GM12872 (cell line): ENCODE data around the gene MCTP1.

Experiments used
- CTCF ChIP-seq: IDR thresholded peaks from 3 replicates; pipeline ENCODE4 v1.5.1; 2011; ENCODE audit warnings: low read depth, mild to moderate bottlenecking, low read length, moderate library complexity; ENCODE audit not compliant: insufficient read depth

The MCTP1 gene

GRCh38 chr5:95044096-95044495 is 240.8 kb downstream of the MCTP1 start:
- no peak for TF ChIP-seq CTCF

- no peak for TF ChIP-seq CTCF
These were observed 241.2 kb downstream of the MCTP1 start for GRCh38 chr5:95043648-95044047.

DNA sequence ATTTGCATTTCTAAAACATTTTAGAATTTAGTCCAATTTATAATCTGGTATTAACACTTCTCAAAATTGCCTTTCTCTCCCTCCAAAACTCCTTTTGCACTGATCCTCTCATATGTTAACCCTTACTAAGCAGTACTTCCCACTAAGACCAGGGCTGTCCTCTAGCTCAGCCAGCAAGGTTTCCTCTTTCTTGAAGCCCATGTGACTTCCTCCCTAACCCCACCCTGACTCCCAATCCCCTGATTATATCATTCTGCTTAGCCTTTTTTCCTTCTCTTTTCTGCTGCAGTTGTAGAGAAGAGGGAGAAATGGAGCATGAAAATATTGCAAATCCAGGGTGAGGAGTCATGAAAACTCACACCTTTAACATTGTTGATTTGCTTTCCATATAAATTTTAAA is 241.7 kb downstream of the MCTP1 start:
- no peak for TF ChIP-seq CTCF

GRCh38 chr5:95042037-95042436 is 242.9 kb downstream of the MCTP1 start:
- no peak for TF ChIP-seq CTCF

DNA sequence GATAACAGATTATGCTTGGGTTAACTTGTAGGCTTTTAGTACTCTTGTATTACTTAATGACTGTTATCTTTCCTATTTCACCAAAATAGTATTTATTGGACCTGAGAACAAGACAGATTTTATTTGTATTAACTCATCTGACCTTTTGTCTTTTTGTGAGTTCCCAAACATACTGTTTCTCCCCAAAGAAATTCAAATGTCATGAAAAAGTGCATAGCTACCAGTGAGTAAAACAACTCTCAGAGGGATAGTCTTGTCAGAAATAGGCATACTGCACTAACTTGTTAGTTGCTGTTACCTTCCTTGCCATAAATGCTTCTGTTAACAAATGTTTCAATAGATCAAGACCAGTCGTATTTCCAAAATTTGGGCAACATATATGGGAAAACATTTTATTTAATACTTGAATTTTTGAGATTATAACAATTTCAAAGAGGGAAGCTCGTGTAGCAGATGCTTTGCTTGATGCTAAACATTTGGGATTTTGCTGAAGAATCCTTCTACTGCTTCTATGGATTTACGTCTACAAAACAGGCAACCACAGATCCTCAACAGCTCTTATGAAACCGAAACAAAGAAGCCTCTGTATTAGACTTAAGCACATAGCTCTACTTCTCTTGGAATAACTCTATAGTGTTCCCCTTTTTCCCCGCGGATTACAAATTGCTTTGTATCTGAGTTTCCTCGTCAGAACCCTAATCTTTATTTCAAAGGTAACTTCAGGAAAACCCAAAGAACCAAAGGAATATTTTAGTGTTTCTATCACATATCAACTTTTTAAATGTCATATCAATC is 248.8 kb downstream of the MCTP1 start:
- no peak for TF ChIP-seq CTCF

GRCh38 chr5:95032801-95033200 is 252.1 kb downstream of the MCTP1 start:
- TF ChIP-seq CTCF, result no peak

- no peak for TF ChIP-seq CTCF
These were observed 255.1 kb downstream of the MCTP1 start for GRCh38 chr5:95029569-95030366.
